Uterus (tissue), 4 donors: ENCODE data around the gene PICALM. TPM values are rescaled to one million over a fixed set of nuclear protein-coding genes. Genes with fewer than 3 reads are reported as not detected.

Experiments
- DNase-seq, 2 donors: peaks; one replicate each; pipeline ENCODE4 v3.0.0-alpha.2; 2019 to 2020
- H3K27ac ChIP-seq, 2 donors: fragments of 200-600 bp; sonication (generic); 1 replicate in 1 of 2; 2 replicates in 1 of 2; pipeline ENCODE4 v1.5.1; 2016 to 2018
- H3K27me3 ChIP-seq, 2 donors: fragments of 200-600 bp; sonication (generic); one replicate each; pipeline ENCODE4 v1.5.1; 2018 to 2019; ENCODE audit warnings: control low read depth in 1 of 2
- H3K36me3 ChIP-seq, 2 donors: fragments of 200-600 bp; sonication (generic); one replicate each; pipeline ENCODE4 v1.5.1; 2019; ENCODE audit warnings: control low read depth in 1 of 2
- H3K4me1 ChIP-seq, 2 donors: fragments of 200-600 bp; sonication (generic); one replicate each; pipeline ENCODE4 v1.5.1; 2018 to 2019; ENCODE audit warnings: control low read depth in 1 of 2
- H3K4me3 ChIP-seq, 2 donors: fragments of 200-600 bp; sonication (generic); 1 replicate in 1 of 2; 2 replicates in 1 of 2; pipeline ENCODE4 v1.5.1; 2018 to 2019; ENCODE audit warnings: mild to moderate bottlenecking in 1 of 2
- H3K9me3 ChIP-seq, 2 donors: fragments of 200-600 bp; sonication (generic); one replicate each; pipeline ENCODE4 v1.5.1; 2019; ENCODE audit warnings: control low read depth in 1 of 2
- CTCF ChIP-seq, 4 experiments: fragments of 200-600 bp in 2 of 4; fragments of 450-650 bp in 2 of 4; sonication (generic) in 2 of 4; IDR thresholded peaks; one replicate each; pipeline ENCODE4 v1.5.1; 2016 to 2019; ENCODE audit warnings: antibody characterized with exemption in 4 of 4, mild to moderate bottlenecking in 2 of 4, moderate library complexity in 1 of 4
- POLR2A ChIP-seq, 2 donors: fragments of 450-650 bp; IDR thresholded peaks; one replicate each; pipeline ENCODE4 v1.6.1; 2016; ENCODE audit warnings: antibody characterized with exemption in 2 of 2, mild to moderate bottlenecking in 1 of 2, moderate library complexity in 1 of 2
- intact Hi-C: fragments of 100-400 bp; cut with DNase I; formaldehyde crosslinking; loops from one replicate; pipeline ENCODE4 v1.15.1; 2023; ENCODE audit warnings: low total_unique reads
- total RNA-seq, 4 donors: library from RNA; depleted of rRNA in 3 of 4; stranded (reverse); fragments of >200 nt in 3 of 4; gene quantifications; one replicate each; pipeline versions ENCODE4 v1.1.0 to v1.2.4, GENCODE V29; 2014 to 2023
- donor health status: DM: yes; HTN: yes; CAD: no.

The PICALM gene
- total RNA-seq, 4 donors from 2014 or later = 198 to 402 (median 298) TPM

DNA sequence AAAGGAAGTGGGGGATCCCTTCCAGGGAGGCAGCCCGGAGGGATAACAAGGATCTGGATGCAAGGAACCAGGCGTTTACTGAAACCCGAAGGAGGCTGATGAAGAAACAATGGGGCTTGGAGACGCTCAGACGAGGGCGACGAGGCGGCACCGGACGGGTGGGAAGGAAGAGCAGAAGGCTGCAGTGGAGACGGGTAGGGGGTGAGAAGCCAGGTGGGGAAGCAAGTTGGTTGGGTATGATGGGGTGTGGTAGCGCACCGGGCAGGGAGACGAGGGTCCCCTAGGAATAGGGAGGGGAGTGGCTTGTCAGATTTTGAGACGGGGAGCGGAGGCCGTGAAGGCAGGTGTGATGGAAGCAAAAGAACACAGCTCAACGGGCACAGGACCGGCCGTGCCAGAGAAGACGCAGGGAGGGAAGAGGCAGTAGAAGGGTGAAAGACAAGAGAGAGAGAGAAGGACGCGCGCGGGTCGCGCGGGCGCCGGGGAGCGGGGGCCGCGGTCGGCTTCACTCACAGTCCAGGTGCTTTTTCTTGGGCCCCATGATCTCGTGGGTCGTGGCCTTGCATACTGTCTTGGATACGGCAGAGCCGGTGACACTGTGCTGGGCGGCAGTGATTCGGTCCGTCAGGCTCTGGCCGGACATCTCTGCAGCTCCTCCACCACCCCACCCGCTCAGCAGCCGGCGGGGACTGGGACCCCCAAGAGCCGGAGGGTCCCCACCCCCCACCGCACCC is 579 bp downstream of the PICALM start:
- intact Hi-C loops = loop anchor here (10.0 kb wide), 1 partner anchor 176 kb away; the partner anchor contains the start of gene EED
- no peaks in the 10 kb centered on the region for H3K36me3 ChIP-seq
- no peaks in the 10 kb centered on the region for H3K9me3 ChIP-seq
- DNase-seq = peak in 1 of 2 donors; percentile 42
- no peaks in the 10 kb centered on the region for H3K27me3 ChIP-seq
- peak overlapping the region; percentile 96 to 98 for H3K27ac ChIP-seq
- H3K4me3 ChIP-seq = peak overlapping the region; percentile 93 to 94
- no peak for TF ChIP-seq CTCF (IDR thresholded peaks at IDR 0.05)
- peak in 1 of 2 donors; percentile 18 for TF ChIP-seq POLR2A (IDR thresholded peaks at IDR 0.05)
- H3K4me1 ChIP-seq = no peaks in the 10 kb centered on the region

GRCh38 chr11:86067851-86068137 is 1.1 kb downstream of the PICALM start:
- no peak for DNase-seq
- intact Hi-C loops = loop anchor here (10.0 kb wide), 1 partner anchor 177 kb away; the partner anchor contains the start of gene EED
- Histone ChIP-seq H3K27ac (peak overlapping the region; percentile 96 to 98), H3K4me1 (no peaks in the 10 kb centered on the region), H3K4me3 (peak overlapping the region; percentile 93 to 94), H3K27me3 (no peaks in the 10 kb centered on the region), H3K36me3 (no peaks in the 10 kb centered on the region), H3K9me3 (no peaks in the 10 kb centered on the region)
- TF ChIP-seq CTCF (IDR thresholded peaks at IDR 0.05) (no peak), POLR2A (IDR thresholded peaks at IDR 0.05) (no peak)

- H3K9me3 ChIP-seq = no peaks in the 10 kb centered on the region
- TF ChIP-seq CTCF (IDR thresholded peaks at IDR 0.05) (no peak), POLR2A (IDR thresholded peaks at IDR 0.05) (no peak)
- H3K4me1 ChIP-seq = no peaks in the 10 kb centered on the region
- DNase-seq = no peak
- H3K4me3 ChIP-seq = peak overlapping the region; percentile 93 to 94
- peak overlapping the region; percentile 96 to 98 for H3K27ac ChIP-seq
- no peaks in the 10 kb centered on the region for H3K36me3 ChIP-seq
- no peaks in the 10 kb centered on the region for H3K27me3 ChIP-seq
- intact Hi-C loops = loop anchor here (10.0 kb wide), 1 partner anchor 178 kb away; the partner anchor contains the start of gene EED
Measured at GRCh38 chr11:86067009-86067850, 1.7 kb downstream of the PICALM start.

- Histone ChIP-seq H3K27me3 (no peaks in the 10 kb centered on the region), H3K27ac (peak overlapping the region; percentile 96 to 98), H3K4me1 (no peaks in the 10 kb centered on the region), H3K4me3 (peak overlapping the region; percentile 93 to 94), H3K9me3 (no peaks in the 10 kb centered on the region), H3K36me3 (no peaks in the 10 kb centered on the region)
- TF ChIP-seq POLR2A (IDR thresholded peaks at IDR 0.05) = no peak
- TF ChIP-seq CTCF (IDR thresholded peaks at IDR 0.05) = no peak
- intact Hi-C loops = loop anchor here (10.0 kb wide), 1 partner anchor 178 kb away; the partner anchor contains the start of gene EED
- no peak for DNase-seq
Measured at GRCh38 chr11:86066657-86067008, 2.3 kb downstream of the PICALM start.

GRCh38 chr11:86066033-86066432 is 2.9 kb downstream of the PICALM start:
- H3K27me3 ChIP-seq = no peaks in the 10 kb centered on the region
- H3K27ac ChIP-seq = peak overlapping the region; percentile 96 to 98
- H3K9me3 ChIP-seq = no peaks in the 10 kb centered on the region
- intact Hi-C loops = loop anchor here (10.0 kb wide), 1 partner anchor 179 kb away; the partner anchor contains the start of gene EED
- DNase-seq = no peak
- TF ChIP-seq POLR2A (IDR thresholded peaks at IDR 0.05) = no peak
- TF ChIP-seq CTCF (IDR thresholded peaks at IDR 0.05) = no peak
- H3K4me3 ChIP-seq = peak overlapping the region; percentile 93 to 94
- H3K4me1 ChIP-seq = no peaks in the 10 kb centered on the region
- no peaks in the 10 kb centered on the region for H3K36me3 ChIP-seq
